Endothelial cell of umbilical vein (primary cell): ENCODE data around the gene KIAA1210. TPM values are rescaled to one million over a fixed set of nuclear protein-coding genes. Genes with fewer than 3 reads are reported as not detected.

Source experiments
- BruUV-seq: library from RNA; stranded (reverse); fragments of 400-500 nt; replicated peaks from 2 replicates; lab custom pipeline; 2021; lab: Mats Ljungman, UMichigan
- CTCF ChIA-PET: fragments of 300-600, 350-600 bp; sonication (Branson Sonifier 250); formaldehyde crosslinking; loops from one replicate; lab custom pipeline; 2021; ENCODE audit warnings: antibody characterized with exemption, inconsistent platforms; lab: Charles Lee
- POLR2A ChIA-PET: fragments of 300-600, 350-600 bp; sonication (Branson Sonifier 250); formaldehyde crosslinking; loops from one replicate; lab custom pipeline; 2021; ENCODE audit warnings: antibody characterized with exemption, inconsistent platforms; lab: Charles Lee
- DNase-seq: peaks from one replicate; pipeline ENCODE4 v3.0.0-alpha.2; 2011; ENCODE audit warnings: low read depth, low spot score
- FAIRE-seq: peaks from 2 replicates; lab custom pipeline; 2011; peaks lifted over from hg19 to GRCh38; lab: Jason Lieb, UNC
- H2AFZ ChIP-seq: 2 replicates; pipeline ENCODE4 v1.6.0; 2012; ENCODE audit warnings: low read depth, low read length, control low read depth, inconsistent platforms
- H3K27ac ChIP-seq: 2 replicates; pipeline ENCODE4 v1.5.1; 2011; ENCODE audit warnings: low read depth, mild to moderate bottlenecking, control low read depth, low read length, moderate library complexity; ENCODE audit not compliant: insufficient read depth
- H3K27me3 ChIP-seq, 2 experiments: 2 replicates each; pipeline versions ENCODE4 v1.6.0 to v1.6.1; 2011; ENCODE audit warnings: low read length in 2 of 2, mixed read lengths in 1 of 2; ENCODE audit not compliant: control insufficient read depth in 2 of 2, insufficient read depth in 2 of 2
- H3K36me3 ChIP-seq, 2 experiments: 2 replicates in 1 of 2; 3 replicates in 1 of 2; pipeline ENCODE4 v1.5.1; 2011; ENCODE audit warnings: low read length in 2 of 2, mild to moderate bottlenecking in 1 of 2, moderate library complexity in 1 of 2; ENCODE audit not compliant: control insufficient read depth in 2 of 2, insufficient read depth in 2 of 2; ENCODE audit errors: extremely low read depth in 1 of 2
- H3K4me1 ChIP-seq: 3 replicates; pipeline ENCODE4 v1.5.1; 2011; ENCODE audit warnings: mild to moderate bottlenecking, low read length; ENCODE audit not compliant: control insufficient read depth, insufficient read depth; ENCODE audit errors: extremely low read depth
- H3K4me2 ChIP-seq: 2 replicates; pipeline ENCODE4 v1.6.1; 2011; ENCODE audit warnings: low read length, control low read depth, mixed read lengths; ENCODE audit not compliant: insufficient read depth
- H3K4me3 ChIP-seq, 3 experiments: fragments of 200-600 bp in 1 of 3; sonication (generic), shearing (Covaris generic) in 1 of 3; replicated peaks in 1 of 3; 2 replicates each; pipeline ENCODE4 v1.5.1; 2011 to 2016; ENCODE audit warnings: control low read depth in 3 of 3, low read length in 3 of 3, mild to moderate bottlenecking in 2 of 3, inconsistent platforms in 1 of 3, low read depth in 1 of 3, moderate library complexity in 1 of 3; ENCODE audit not compliant: insufficient read depth in 1 of 3
- H3K79me2 ChIP-seq: 2 replicates; pipeline ENCODE4 v1.6.0; 2012; ENCODE audit warnings: low read length, inconsistent platforms; ENCODE audit not compliant: control insufficient read depth, insufficient read depth
- H3K9ac ChIP-seq: replicated peaks from 2 replicates; pipeline ENCODE3; 2011; ENCODE audit warnings: low read length, control low read depth; ENCODE audit not compliant: insufficient read depth; ENCODE audit errors: extremely low read depth
- H3K9me1 ChIP-seq: replicated peaks from 3 replicates; pipeline ENCODE4 v1.6.0; 2011; ENCODE audit warnings: mild to moderate bottlenecking, low read length; ENCODE audit not compliant: control insufficient read depth, insufficient read depth; ENCODE audit errors: extremely low read depth
- H3K9me3 ChIP-seq: replicated peaks from 2 replicates; pipeline ENCODE4 v1.5.1; 2012; ENCODE audit warnings: low read length, inconsistent platforms; ENCODE audit not compliant: control insufficient read depth, insufficient read depth
- H4K20me1 ChIP-seq: replicated peaks from 2 replicates; pipeline ENCODE3; 2011; ENCODE audit warnings: mild to moderate bottlenecking, low read length; ENCODE audit not compliant: control insufficient read depth, insufficient read depth; ENCODE audit errors: extremely low read depth
- EZH2 ChIP-seq: IDR thresholded peaks from 2 replicates; pipeline ENCODE4 v1.6.1; 2012; ENCODE audit warnings: borderline replicate concordance, low read depth, mild to moderate bottlenecking, moderate library complexity, low read length, inconsistent platforms; ENCODE audit not compliant: severe bottlenecking
- FOS ChIP-seq: IDR thresholded peaks from 2 replicates; pipeline ENCODE4 v1.6.1; 2011; ENCODE audit warnings: mild to moderate bottlenecking, low read length, moderate library complexity, borderline replicate concordance; ENCODE audit not compliant: insufficient read depth
- GATA2 ChIP-seq: IDR thresholded peaks from 2 replicates; pipeline ENCODE4 v1.7.0; 2011; ENCODE audit warnings: low read depth, mild to moderate bottlenecking, moderate library complexity, mixed read lengths, low read length; ENCODE audit not compliant: insufficient read length, insufficient read depth
- JUN ChIP-seq: IDR thresholded peaks from 2 replicates; pipeline ENCODE4 v1.6.1; 2011; ENCODE audit warnings: borderline replicate concordance, low read depth; ENCODE audit not compliant: insufficient read length, insufficient read depth
- MYC ChIP-seq: IDR thresholded peaks from one replicate; pipeline ENCODE4 v1.6.1; 2011; ENCODE audit warnings: mild to moderate bottlenecking, low read depth, low read length
- POLR2A ChIP-seq: IDR thresholded peaks from 2 replicates; pipeline ENCODE4 v1.6.1; 2012; ENCODE audit warnings: low read depth, mild to moderate bottlenecking, control low read depth, low read length
- POLR2AphosphoS5 ChIP-seq: IDR thresholded peaks from 2 replicates; pipeline ENCODE4 v1.6.1; 2012; ENCODE audit warnings: low read depth, mild to moderate bottlenecking, control low read depth, low read length, moderate library complexity; ENCODE audit not compliant: insufficient read depth
- dilution Hi-C: fragments of 300-500 bp; cut with MboI; formaldehyde crosslinking; loops from one replicate; pipeline ENCODE4 v1.15.0; 2019; ENCODE audit warnings: low sequenced_read_pairs; ENCODE audit not compliant: extremely low pct_ligation_motif_present
- intact Hi-C: fragments of 100-400 bp; cut with micrococcal nuclease; formaldehyde crosslinking; loops from one replicate; pipeline ENCODE4 v1.10.0; 2022
- polyA plus RNA-seq, 4 experiments: library from polyadenylated mRNA; depleted of rRNA in 3 of 4; stranded (reverse) in 3 of 4; unstranded in 1 of 4; fragments of >200 nt; gene quantifications; 2 replicates each; pipeline versions ENCODE4 v1.2.1 to v1.2.3, GENCODE V29; 2011 to 2012; ENCODE audit warnings: missing spikeins in 1 of 4
- total RNA-seq: library from RNA; stranded (reverse); gene quantifications from 2 replicates; pipeline ENCODE4 v1.2.3, GENCODE V29; 2021
- TF ChIP-seq, protein P1 (sequence below): IDR thresholded peaks from 2 replicates; pipeline ENCODE4 v1.6.1; 2011; ENCODE audit not compliant: insufficient read depth, insufficient read length
- TF ChIP-seq, protein P2 (sequence below), 2 donors: IDR thresholded peaks; 1 replicate in 1 of 2; 2 replicates in 1 of 2; pipeline ENCODE4 v1.5.1; 2011; ENCODE audit warnings: low read length in 2 of 2, mild to moderate bottlenecking in 2 of 2, moderate library complexity in 2 of 2, control low read depth in 1 of 2, inconsistent platforms in 1 of 2, low read depth in 1 of 2; ENCODE audit not compliant: insufficient read depth in 1 of 2; ENCODE audit errors: extremely low read depth in 1 of 2

Gene KIAA1210
- total and polyA plus RNA-seq, 2 donors (not counting 3 experiments of a cell fraction or from before 2014, with no cell fraction given) = not detected

DNA sequence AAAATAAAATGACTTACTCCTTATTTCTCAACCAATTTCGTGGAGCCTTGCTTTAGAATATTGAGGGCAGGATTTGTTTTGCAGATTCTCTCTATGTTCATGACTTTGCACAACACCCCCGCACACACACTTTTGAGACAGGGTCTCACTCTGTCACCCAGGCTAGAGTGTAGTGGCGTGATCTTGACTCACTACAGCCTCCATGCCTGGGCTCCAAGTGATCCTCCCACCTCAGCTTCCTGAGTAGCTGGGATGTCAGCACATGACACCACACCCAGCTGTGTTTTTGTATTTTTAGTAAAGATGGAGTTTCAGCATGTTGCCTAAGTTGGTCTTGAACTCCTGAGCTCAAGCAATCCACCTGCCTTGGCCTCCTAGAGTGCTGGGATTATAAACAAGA lies 42.8 kb downstream of the KIAA1210 start:
- FAIRE-seq = no peak
- ChIA-PET POLR2A (no interaction called here), CTCF (no interaction called here)
- no TSS peak for BruUV-seq
- intact Hi-C loops (no loop called here), dilution Hi-C loops (no loop called here)
- no peaks in the 10 kb centered on the region for H3K36me3 ChIP-seq
- H3K4me3 ChIP-seq = no peak overlapping the region
- TF ChIP-seq FOS = no peak
- TF ChIP-seq, protein P1, sequence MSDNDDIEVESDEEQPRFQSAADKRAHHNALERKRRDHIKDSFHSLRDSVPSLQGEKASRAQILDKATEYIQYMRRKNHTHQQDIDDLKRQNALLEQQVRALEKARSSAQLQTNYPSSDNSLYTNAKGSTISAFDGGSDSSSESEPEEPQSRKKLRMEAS = no peak
- TF ChIP-seq EZH2 = no peak
- H3K27me3 ChIP-seq = peaks cover 4 to 8% of the 10 kb centered on the region in 2 experiments
- no peak overlapping the region for H3K27ac ChIP-seq
- H3K4me1 ChIP-seq = no peaks in the 10 kb centered on the region
- H3K9me3 ChIP-seq = no peaks in the 10 kb centered on the region
- H3K9ac ChIP-seq = no peak overlapping the region
- no peaks in the 10 kb centered on the region for H3K9me1 ChIP-seq
- H3K4me2 ChIP-seq = no peak overlapping the region
- H2AFZ ChIP-seq = no peak overlapping the region
- no peaks in the 10 kb centered on the region for H4K20me1 ChIP-seq
- H3K79me2 ChIP-seq = no peaks in the 10 kb centered on the region
- DNase-seq = no peak

DNA sequence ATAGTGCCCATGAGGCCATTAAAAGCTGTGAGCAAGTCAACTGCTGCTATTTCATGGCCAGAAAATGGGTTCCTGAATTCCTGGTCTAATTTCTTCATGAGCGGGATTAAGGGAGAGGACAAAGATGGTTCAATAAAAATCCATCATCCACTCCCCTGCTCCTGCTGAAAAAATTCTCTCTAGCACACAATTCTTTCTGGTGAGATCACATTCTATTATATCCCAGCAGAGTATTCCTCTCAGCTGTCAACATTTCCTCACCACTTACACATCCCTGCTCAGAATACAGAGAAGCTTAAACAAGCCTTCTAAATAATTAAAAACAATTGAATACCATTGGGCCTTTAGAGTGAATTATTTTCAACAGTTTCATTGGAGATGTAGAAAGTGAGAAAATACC lies 45.3 kb downstream of the KIAA1210 start:
- no peak for TF ChIP-seq EZH2
- TF ChIP-seq, protein P1 = no peak
- no peak for TF ChIP-seq POLR2AphosphoS5
- TF ChIP-seq FOS = no peak
- no peak for TF ChIP-seq JUN
- TF ChIP-seq, protein P2, sequence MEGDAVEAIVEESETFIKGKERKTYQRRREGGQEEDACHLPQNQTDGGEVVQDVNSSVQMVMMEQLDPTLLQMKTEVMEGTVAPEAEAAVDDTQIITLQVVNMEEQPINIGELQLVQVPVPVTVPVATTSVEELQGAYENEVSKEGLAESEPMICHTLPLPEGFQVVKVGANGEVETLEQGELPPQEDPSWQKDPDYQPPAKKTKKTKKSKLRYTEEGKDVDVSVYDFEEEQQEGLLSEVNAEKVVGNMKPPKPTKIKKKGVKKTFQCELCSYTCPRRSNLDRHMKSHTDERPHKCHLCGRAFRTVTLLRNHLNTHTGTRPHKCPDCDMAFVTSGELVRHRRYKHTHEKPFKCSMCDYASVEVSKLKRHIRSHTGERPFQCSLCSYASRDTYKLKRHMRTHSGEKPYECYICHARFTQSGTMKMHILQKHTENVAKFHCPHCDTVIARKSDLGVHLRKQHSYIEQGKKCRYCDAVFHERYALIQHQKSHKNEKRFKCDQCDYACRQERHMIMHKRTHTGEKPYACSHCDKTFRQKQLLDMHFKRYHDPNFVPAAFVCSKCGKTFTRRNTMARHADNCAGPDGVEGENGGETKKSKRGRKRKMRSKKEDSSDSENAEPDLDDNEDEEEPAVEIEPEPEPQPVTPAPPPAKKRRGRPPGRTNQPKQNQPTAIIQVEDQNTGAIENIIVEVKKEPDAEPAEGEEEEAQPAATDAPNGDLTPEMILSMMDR (IDR thresholded peaks at IDR 0.05; ENCODE audit: extremely low read depth in 1 of 2, insufficient read depth in 1 of 2, low read depth in 1 of 2, low read length in 2 of 2) = no peak
- TF ChIP-seq GATA2 = no peak
- TF ChIP-seq POLR2A = no peak
- no peak for TF ChIP-seq MYC
- no peaks in the 10 kb centered on the region for H3K4me1 ChIP-seq

More for the DNA sequence above, 45.3 kb downstream of the KIAA1210 start:
- H4K20me1 ChIP-seq = no peaks in the 10 kb centered on the region
- dilution Hi-C loops = no loop called here
- ChIA-PET CTCF (no interaction called here), POLR2A (no interaction called here)
- intact Hi-C loops = no loop called here
- no peak for DNase-seq
- H2AFZ ChIP-seq = no peak overlapping the region
- no peaks in the 10 kb centered on the region for H3K79me2 ChIP-seq
- peaks cover 2 to 8% of the 10 kb centered on the region in 2 experiments for H3K27me3 ChIP-seq
- FAIRE-seq = no peak
- H3K9ac ChIP-seq = no peak overlapping the region
- BruUV-seq = no TSS peak
- H3K4me3 ChIP-seq = no peak overlapping the region
- H3K36me3 ChIP-seq = no peaks in the 10 kb centered on the region
- no peak overlapping the region for H3K4me2 ChIP-seq
- no peaks in the 10 kb centered on the region for H3K9me3 ChIP-seq
- H3K9me1 ChIP-seq = no peaks in the 10 kb centered on the region
- no peak overlapping the region for H3K27ac ChIP-seq
